Skeletal muscle satellite cell (primary cell): Measurements from ENCODE around the gene VAV3.

Experiments
- H3K27me3 ChIP-seq: 2 replicates; pipeline ENCODE4 v1.7.0; 2013; ENCODE audit warnings: low read length; ENCODE audit not compliant: control insufficient read depth, insufficient read depth
- H3K36me3 ChIP-seq: 2 replicates; pipeline ENCODE4 v1.7.0; 2013; ENCODE audit warnings: mild to moderate bottlenecking, control low read depth, low read length; ENCODE audit not compliant: insufficient read depth
- H3K4me1 ChIP-seq: 2 replicates; pipeline ENCODE4 v1.7.0; 2013; ENCODE audit warnings: low read length; ENCODE audit not compliant: control insufficient read depth, insufficient read depth
- H3K4me2 ChIP-seq: 2 replicates; pipeline ENCODE4 v1.7.0; 2013; ENCODE audit warnings: mild to moderate bottlenecking, low read length
- H3K4me3 ChIP-seq: 2 replicates; pipeline ENCODE4 v1.7.0; 2013; ENCODE audit warnings: low read length
- H3K9ac ChIP-seq: 2 replicates; pipeline ENCODE4 v1.7.0; 2013; ENCODE audit warnings: mild to moderate bottlenecking, low read depth, low read length, moderate library complexity
- H3K9me3 ChIP-seq: replicated peaks from 2 replicates; pipeline ENCODE4 v1.7.0; 2013; ENCODE audit warnings: mild to moderate bottlenecking, control low read depth, low read length

The VAV3 gene

DNA sequence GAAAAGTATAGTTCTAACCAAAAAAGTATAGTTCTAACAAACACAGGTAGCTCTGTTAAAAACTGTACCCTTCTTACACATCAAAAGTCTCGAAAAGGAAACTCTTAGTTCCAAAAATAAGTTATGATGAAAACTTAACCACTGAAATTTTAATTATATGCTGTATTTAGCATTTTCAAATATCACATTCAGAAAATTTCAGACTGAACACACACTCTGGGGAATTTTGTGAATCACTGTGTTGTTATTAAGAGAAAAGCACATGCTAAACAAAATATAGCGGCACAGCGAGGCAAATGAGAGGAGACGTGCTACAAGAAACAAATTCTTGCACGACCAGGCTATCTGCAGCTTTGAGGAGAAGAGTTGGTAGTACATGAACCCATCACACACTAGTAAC is 30.4 kb downstream of the VAV3 start:
- no peaks in the 10 kb centered on the region for H3K9me3 ChIP-seq
- H3K4me1 ChIP-seq, result peaks cover 28% of the 10 kb centered on the region
- no peaks in the 10 kb centered on the region for H3K36me3 ChIP-seq
- no peaks in the 10 kb centered on the region for H3K27me3 ChIP-seq
- no peak overlapping the region for H3K4me3 ChIP-seq
- H3K4me2 ChIP-seq, result peak overlapping the region; percentile 32
- no peak overlapping the region for H3K9ac ChIP-seq

DNA sequence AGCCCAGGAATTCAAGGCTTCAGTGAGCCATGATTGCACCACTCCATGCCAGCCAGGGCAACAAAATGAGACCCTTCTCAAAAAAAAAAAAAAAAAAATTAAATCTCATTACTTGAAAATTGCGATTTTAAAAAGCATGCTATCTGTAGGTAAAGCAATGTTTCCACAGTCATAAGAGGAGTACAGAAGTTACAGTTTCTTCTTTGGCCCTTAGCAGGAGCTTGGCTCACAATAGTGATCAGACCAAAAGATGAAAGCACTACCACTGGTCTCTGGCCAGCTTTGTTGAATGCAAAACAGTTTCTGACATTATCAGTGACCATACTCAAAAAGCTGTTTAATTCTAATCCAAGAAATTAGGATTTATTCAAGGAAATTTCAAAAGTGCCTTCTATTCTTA is 31.2 kb downstream of the VAV3 start:
- Histone ChIP-seq H3K4me1 (peaks cover 28% of the 10 kb centered on the region), H3K9me3 (no peaks in the 10 kb centered on the region), H3K4me2 (no peak overlapping the region), H3K36me3 (no peaks in the 10 kb centered on the region), H3K4me3 (no peak overlapping the region), H3K9ac (no peak overlapping the region), H3K27me3 (no peaks in the 10 kb centered on the region)

DNA sequence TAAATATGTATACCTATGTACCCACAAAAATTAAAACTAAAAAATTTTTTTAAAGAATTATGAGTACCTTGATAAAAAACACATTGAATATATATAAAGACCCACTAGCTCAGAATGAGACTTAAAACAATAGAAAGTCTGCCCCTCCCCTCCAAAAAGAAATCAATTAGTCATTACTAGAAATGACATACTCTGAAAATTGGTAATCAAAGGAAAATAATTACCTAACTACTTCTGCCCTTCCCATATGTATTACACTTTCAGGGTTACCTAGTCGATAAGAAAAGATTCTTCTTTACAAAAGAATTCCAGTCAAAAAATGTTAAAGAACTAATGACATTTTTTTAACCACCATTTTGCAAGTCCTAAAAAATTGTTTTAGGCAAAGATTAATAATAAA is 34.7 kb downstream of the VAV3 start:
- Histone ChIP-seq H3K4me3 (no peak overlapping the region), H3K27me3 (no peaks in the 10 kb centered on the region), H3K36me3 (no peaks in the 10 kb centered on the region), H3K4me2 (no peak overlapping the region), H3K4me1 (peaks cover 7% of the 10 kb centered on the region), H3K9me3 (no peaks in the 10 kb centered on the region), H3K9ac (no peak overlapping the region)

DNA sequence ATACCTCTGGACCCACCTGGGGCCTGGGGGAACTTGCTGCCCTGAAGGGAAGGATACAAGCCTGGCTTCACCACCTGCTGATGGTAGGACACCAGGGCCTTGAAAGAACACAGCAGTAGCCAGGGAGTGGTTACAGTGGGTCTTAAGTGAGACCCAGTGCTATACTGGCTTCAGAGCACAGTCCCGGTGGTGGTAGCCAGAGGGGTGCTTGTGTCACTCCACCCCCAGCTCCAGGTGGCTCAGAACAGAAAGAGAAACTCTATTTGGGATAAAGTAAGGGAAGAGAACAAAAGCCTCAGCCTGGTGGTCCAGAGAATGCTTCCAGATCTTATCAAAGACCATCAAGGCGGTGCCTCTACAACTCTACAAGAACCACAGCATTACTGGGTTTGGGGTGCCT is 37.2 kb downstream of the VAV3 start:
- Histone ChIP-seq H3K36me3 (no peaks in the 10 kb centered on the region), H3K9ac (no peak overlapping the region), H3K27me3 (no peaks in the 10 kb centered on the region), H3K9me3 (no peaks in the 10 kb centered on the region), H3K4me2 (no peak overlapping the region), H3K4me1 (no peaks in the 10 kb centered on the region), H3K4me3 (no peak overlapping the region)

DNA sequence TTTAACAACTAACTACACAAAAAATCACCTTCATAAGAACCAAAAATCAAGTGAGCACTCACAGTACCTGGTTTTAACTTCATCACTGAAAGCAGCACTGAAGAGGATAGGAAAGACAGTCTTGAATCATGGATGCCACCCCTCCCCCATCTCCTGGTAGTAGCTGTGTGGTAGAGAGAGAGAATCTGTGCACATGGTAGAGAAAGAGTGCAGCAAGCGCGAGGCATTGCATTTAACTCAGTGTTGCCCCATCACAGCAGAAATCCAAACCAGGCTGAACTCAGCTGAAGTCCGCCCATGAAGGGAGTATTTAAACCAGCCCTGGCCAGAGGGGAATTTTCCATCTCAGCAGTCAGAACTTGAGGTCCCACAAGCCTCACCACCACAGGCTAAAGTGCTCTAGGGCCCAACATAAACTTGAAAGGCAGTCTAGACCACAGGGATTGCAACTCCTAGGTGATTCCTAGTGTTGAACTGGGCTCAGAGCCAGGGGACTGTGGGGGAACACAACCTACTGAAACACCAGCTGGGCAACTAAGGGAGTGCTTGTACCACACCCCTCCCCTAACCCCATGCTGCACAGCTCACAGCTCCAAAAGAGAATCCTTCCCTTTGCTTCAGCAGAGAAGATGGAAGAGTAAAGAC is 38.4 kb downstream of the VAV3 start:
- no peaks in the 10 kb centered on the region for H3K27me3 ChIP-seq
- no peak overlapping the region for H3K4me3 ChIP-seq
- no peaks in the 10 kb centered on the region for H3K4me1 ChIP-seq
- no peaks in the 10 kb centered on the region for H3K36me3 ChIP-seq
- no peaks in the 10 kb centered on the region for H3K9me3 ChIP-seq
- no peak overlapping the region for H3K4me2 ChIP-seq
- no peak overlapping the region for H3K9ac ChIP-seq

DNA sequence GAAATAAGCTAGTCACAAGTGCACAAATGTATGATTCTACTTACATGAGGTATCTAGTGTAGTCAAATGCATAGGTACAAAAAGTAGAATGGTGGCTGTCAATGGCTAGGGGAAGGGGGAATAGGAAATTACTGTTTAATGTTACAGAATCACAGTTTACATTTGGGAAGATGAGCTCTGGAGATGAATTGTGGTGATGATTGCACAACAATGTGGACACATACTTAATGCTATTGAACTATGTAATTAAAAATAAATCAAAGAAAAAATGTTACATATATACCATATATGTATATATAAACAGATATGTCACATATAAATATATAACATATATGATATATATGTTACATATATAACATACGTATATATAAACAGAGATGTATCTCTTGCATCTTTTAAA is 39.4 kb downstream of the VAV3 start:
- H3K4me2 ChIP-seq, result no peak overlapping the region
- no peaks in the 10 kb centered on the region for H3K27me3 ChIP-seq
- no peaks in the 10 kb centered on the region for H3K36me3 ChIP-seq
- H3K4me1 ChIP-seq, result no peaks in the 10 kb centered on the region
- no peak overlapping the region for H3K9ac ChIP-seq
- no peaks in the 10 kb centered on the region for H3K9me3 ChIP-seq
- H3K4me3 ChIP-seq, result no peak overlapping the region

DNA sequence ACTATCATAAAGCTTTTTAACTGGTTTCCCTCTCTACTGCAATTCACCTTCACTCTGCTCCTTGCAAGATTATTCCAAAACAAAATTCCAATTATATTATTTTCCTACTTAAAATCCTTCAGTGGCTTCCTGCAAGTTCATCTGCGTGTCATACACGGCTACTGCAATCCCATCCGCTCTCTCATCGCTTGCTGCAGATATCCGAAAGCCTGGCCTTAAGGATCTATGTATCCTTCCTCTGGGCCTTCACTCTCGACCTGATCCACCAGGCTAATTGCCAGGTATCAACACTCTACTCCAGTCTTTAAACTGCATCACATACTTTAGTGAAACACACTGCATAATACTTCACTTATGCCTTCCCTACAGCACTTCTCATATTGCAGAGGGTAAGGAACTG is 44.0 kb downstream of the VAV3 start:
- Histone ChIP-seq H3K9me3 (no peaks in the 10 kb centered on the region), H3K4me2 (no peak overlapping the region), H3K9ac (no peak overlapping the region), H3K27me3 (no peaks in the 10 kb centered on the region), H3K36me3 (no peaks in the 10 kb centered on the region), H3K4me1 (no peaks in the 10 kb centered on the region), H3K4me3 (no peak overlapping the region)

DNA sequence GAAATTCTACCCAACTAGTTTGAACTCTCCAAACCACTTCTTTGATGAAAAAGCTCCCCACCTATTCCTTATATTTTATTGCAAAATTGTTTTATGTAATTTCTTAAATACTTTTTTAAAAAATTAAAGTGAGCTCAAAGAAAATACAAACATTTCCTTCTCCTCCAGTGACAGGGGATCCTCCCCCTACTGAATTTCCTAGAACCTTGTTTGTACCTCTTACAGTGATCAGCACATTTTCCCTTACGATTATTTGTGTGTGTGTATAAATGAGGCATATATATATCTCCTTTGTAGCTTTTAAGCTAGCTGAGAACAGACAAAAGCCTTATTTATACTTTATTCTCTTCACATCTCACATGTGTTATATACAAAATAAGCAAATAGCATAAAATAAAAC is 44.4 kb downstream of the VAV3 start:
- Histone ChIP-seq H3K4me2 (no peak overlapping the region), H3K4me3 (no peak overlapping the region), H3K36me3 (no peaks in the 10 kb centered on the region), H3K9ac (no peak overlapping the region), H3K9me3 (no peaks in the 10 kb centered on the region), H3K4me1 (no peaks in the 10 kb centered on the region), H3K27me3 (no peaks in the 10 kb centered on the region)

DNA sequence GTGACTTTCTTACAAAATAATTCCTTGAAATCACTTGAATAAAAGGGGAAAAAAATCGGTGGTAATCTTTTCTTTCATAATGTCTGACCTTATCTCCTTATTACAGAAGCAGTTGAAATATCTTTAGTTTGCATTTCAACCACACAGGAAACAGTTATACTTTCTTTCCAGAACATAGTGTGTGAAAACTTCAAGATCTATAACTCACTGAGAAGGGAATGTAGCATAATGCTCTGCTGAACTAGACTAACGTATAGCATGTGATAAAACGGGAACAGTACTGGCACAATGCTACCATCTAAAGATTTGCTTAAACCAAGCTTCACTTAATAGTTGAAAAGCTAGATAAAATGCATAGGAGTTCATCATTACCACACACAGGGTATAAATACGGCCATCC is 45.0 kb downstream of the VAV3 start:
- H3K4me2 ChIP-seq, result no peak overlapping the region
- no peaks in the 10 kb centered on the region for H3K9me3 ChIP-seq
- no peak overlapping the region for H3K9ac ChIP-seq
- no peaks in the 10 kb centered on the region for H3K4me1 ChIP-seq
- no peak overlapping the region for H3K4me3 ChIP-seq
- no peaks in the 10 kb centered on the region for H3K36me3 ChIP-seq
- H3K27me3 ChIP-seq, result no peaks in the 10 kb centered on the region

DNA sequence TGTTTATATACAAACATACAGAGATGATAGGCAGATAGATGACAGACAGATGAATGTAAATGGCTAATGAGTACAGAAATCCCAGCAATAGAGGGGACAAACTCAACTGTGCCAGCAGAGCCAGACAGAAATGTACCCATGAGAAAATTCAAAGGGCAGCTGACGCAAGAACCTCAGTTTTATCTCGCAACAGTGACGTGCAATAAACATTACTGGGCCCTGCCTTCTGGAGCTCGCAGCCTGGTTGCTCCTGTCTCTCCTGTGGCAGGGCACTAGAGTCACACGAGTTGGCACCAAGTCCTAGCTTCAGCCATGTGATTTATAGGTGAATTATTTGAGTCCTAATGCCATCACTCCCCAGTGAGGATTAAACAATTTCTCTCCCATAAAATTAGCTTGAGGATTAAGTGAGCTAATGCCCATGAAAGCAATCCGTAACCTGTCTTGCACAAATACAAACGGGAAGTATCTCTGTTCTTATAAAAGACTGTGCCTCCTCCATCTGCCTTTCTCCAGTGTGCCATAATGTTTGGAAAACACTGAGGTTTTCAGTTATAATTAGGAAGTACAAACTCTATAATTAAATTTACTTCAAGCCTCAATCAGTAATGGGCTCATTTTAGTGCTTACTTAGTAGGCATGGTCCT is 50.7 kb downstream of the VAV3 start:
- Histone ChIP-seq H3K36me3 (no peaks in the 10 kb centered on the region), H3K4me3 (no peak overlapping the region), H3K4me1 (no peaks in the 10 kb centered on the region), H3K4me2 (no peak overlapping the region), H3K9me3 (no peaks in the 10 kb centered on the region), H3K9ac (no peak overlapping the region), H3K27me3 (no peaks in the 10 kb centered on the region)

DNA sequence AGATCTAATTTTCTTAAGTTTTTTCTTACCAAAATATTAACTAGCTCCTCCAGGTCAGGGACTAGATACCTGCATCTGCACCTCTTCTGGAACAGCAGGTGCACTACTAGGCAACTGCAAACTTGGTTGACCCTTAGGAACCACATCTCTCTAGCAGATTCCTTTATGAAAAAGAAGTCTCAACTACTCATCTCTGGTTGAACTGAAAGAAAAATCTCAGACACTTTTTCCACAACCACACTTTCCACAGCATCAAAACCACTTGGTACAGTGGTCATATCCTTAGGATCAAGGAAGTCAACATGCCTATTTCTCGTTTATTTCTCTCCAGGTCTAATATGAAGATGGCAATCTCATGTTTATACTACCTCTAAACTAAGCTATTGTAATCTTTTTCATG is 52.3 kb downstream of the VAV3 start:
- no peak overlapping the region for H3K9ac ChIP-seq
- no peaks in the 10 kb centered on the region for H3K27me3 ChIP-seq
- no peak overlapping the region for H3K4me3 ChIP-seq
- H3K9me3 ChIP-seq, result no peaks in the 10 kb centered on the region
- H3K4me1 ChIP-seq, result no peaks in the 10 kb centered on the region
- H3K4me2 ChIP-seq, result no peak overlapping the region
- H3K36me3 ChIP-seq, result no peaks in the 10 kb centered on the region
